HL-60 (cell line): ENCODE data around the gene IVD.
A peak's percentile ranks its signal among the peaks of the same experiment; 100 is the strongest.

Experiments
- DNase-seq, 2 experiments: peaks; one replicate each; pipeline ENCODE4 v3.0.0-alpha.2; 2010 to 2020; ENCODE audit warnings: low read depth in 1 of 2, low spot score in 1 of 2
- H3K27ac ChIP-seq: fragments of 250-450 bp; sonication (Bioruptor Pico); replicated peaks from 2 replicates; pipeline ENCODE4 v1.5.1; 2020; ENCODE audit warnings: mild to moderate bottlenecking, moderate library complexity
- H3K27me3 ChIP-seq: fragments of 250-450 bp; sonication (Bioruptor Pico); 2 replicates; pipeline ENCODE4 v1.5.1; 2021; ENCODE audit warnings: mild to moderate bottlenecking, moderate library complexity; ENCODE audit not compliant: insufficient read depth, poor library complexity, severe bottlenecking
- H3K4me3 ChIP-seq: replicated peaks from 2 replicates; pipeline ENCODE4 v1.5.1; 2011; ENCODE audit warnings: mild to moderate bottlenecking, control low read depth, low read length; ENCODE audit not compliant: insufficient read depth
- CTCF ChIP-seq: IDR thresholded peaks from one replicate; pipeline ENCODE4 v1.5.1; 2011; ENCODE audit warnings: low read length, control low read depth, inconsistent platforms; ENCODE audit not compliant: insufficient read depth
- GABPA ChIP-seq: IDR thresholded peaks from 2 replicates; pipeline ENCODE4 v1.6.1; 2012; ENCODE audit warnings: low read depth
- POLR2AphosphoS5 ChIP-seq: IDR thresholded peaks from 2 replicates; pipeline ENCODE4 v1.6.1; 2012; ENCODE audit warnings: low read depth
- REST ChIP-seq: IDR thresholded peaks from 2 replicates; pipeline ENCODE4 v1.6.1; 2012; ENCODE audit warnings: low read depth; ENCODE audit not compliant: insufficient replicate concordance
- SPI1 ChIP-seq: IDR thresholded peaks from 2 replicates; pipeline ENCODE4 v1.6.1; 2012; ENCODE audit warnings: low read depth, mild to moderate bottlenecking, borderline replicate concordance

The IVD gene

DNA sequence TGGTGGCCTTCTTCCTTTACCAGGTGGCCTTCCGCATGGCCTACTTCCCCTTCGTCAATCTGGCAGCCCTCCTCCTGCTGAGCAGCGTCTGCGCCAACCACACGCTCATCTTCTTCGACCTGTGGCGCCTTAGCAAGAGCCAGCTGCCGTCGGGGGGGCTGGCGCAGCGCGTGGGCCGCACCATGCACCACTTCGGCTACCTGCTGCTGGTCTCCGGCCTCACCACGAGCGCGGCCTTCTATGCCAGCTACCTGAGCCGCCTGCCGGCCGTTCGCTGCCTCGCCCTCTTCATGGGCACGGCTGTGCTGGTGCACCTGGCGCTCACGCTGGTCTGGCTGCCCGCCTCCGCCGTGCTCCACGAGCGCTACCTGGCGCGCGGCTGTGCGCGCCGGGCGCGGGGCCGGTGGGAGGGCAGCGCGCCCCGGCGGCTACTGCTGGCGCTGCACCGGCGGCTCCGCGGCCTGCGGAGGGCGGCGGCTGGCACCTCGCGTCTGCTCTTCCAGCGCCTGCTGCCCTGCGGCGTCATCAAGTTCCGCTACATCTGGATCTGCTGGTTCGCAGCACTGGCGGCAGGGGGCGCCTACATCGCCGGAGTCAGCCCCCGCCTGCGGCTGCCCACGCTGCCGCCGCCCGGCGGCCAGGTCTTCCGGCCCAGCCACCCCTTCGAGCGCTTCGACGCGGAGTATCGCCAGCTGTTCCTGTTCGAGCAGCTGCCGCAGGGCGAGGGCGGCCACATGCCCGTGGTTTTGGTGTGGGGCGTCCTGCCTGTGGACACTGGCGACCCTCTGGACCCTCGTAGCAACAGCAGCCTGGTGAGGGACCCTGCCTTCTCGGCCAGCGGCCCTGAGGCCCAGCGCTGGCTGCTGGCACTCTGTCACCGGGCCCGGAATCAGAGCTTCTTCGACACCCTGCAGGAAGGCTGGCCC, 37.6 kb upstream of the IVD start:
- TF ChIP-seq CTCF, result peak; percentile 74
- peak; percentile 65; the same call in 1 of the 2 replicates for TF ChIP-seq POLR2AphosphoS5
- no peak for TF ChIP-seq REST
- peak; percentile 43; the same call in 1 of the 2 replicates for TF ChIP-seq SPI1
- TF ChIP-seq GABPA, result no peak
- peak overlapping the region; percentile 61 for H3K27ac ChIP-seq
- peak overlapping the region; percentile 51 for H3K4me3 ChIP-seq
- no peaks in the 10 kb centered on the region for H3K27me3 ChIP-seq
- peak; percentile 91 to 92 for DNase-seq

DNA sequence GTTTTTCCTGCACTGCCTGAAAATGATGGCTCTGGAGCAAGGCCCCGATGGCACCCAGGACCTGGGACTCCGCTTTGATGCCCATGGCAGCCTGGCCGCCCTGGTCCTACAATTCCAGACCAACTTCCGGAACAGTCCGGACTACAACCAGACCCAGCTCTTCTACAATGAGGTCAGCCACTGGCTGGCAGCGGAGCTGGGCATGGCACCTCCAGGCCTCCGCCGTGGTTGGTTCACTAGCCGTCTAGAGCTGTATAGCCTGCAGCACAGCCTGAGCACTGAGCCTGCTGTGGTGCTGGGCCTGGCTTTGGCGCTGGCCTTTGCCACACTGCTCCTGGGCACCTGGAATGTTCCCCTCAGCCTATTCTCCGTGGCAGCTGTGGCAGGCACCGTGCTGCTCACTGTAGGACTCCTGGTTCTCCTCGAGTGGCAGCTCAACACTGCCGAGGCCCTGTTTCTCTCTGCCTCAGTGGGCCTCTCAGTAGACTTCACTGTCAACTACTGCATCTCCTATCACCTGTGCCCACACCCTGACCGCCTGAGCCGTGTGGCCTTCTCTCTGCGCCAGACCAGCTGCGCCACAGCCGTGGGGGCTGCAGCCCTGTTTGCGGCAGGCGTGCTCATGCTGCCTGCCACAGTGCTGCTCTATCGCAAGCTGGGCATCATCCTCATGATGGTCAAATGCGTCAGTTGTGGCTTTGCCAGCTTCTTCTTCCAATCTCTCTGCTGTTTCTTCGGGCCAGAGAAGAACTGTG, 36.7 kb upstream of the IVD start:
- Histone ChIP-seq H3K27me3 (no peaks in the 10 kb centered on the region), H3K27ac (no peak overlapping the region)

GRCh38 chr15:40369474-40369869, 36.1 kb upstream of the IVD start:
- no peak for DNase-seq
- TF ChIP-seq REST (no peak), SPI1 (no peak), POLR2AphosphoS5 (no peak), GABPA (no peak), CTCF (no peak)
- Histone ChIP-seq H3K4me3 (no peak overlapping the region), H3K27me3 (no peaks in the 10 kb centered on the region), H3K27ac (no peak overlapping the region)

More for the DNA sequence above, 36.7 kb upstream of the IVD start:
- TF ChIP-seq POLR2AphosphoS5, result no peak
- TF ChIP-seq SPI1, result no peak
- no peak for TF ChIP-seq CTCF
- no peak overlapping the region for H3K4me3 ChIP-seq
- DNase-seq, result no peak
